Mucosa of rectum (tissue), 2 donors: ENCODE results near the gene TIGD1.

Experiments
- H3K27ac ChIP-seq, 2 donors: one replicate each; pipeline ENCODE4 v1.7.0; 2013; ENCODE audit warnings: inconsistent platforms in 2 of 2, low read depth in 2 of 2, low read length in 2 of 2
- H3K27me3 ChIP-seq, 2 donors: one replicate each; pipeline ENCODE4 v1.7.0; 2013; ENCODE audit warnings: low read length in 2 of 2; ENCODE audit not compliant: control insufficient read depth in 2 of 2, insufficient read depth in 2 of 2
- H3K36me3 ChIP-seq, 2 donors: one replicate each; pipeline ENCODE4 v1.7.0; 2013; ENCODE audit warnings: low read length in 2 of 2; ENCODE audit not compliant: control insufficient read depth in 2 of 2, insufficient read depth in 2 of 2
- H3K4me1 ChIP-seq, 2 donors: one replicate each; pipeline ENCODE4 v1.7.0; 2013; ENCODE audit warnings: low read length in 2 of 2, mild to moderate bottlenecking in 1 of 2; ENCODE audit not compliant: control insufficient read depth in 2 of 2, insufficient read depth in 2 of 2
- H3K4me3 ChIP-seq, 2 donors: one replicate each; pipeline ENCODE4 v1.7.0; 2013; ENCODE audit warnings: low read length in 2 of 2
- H3K9ac ChIP-seq, 2 donors: one replicate each; pipeline ENCODE4 v1.7.0; 2013; ENCODE audit warnings: low read length in 2 of 2, low read depth in 1 of 2, mild to moderate bottlenecking in 1 of 2
- H3K9me3 ChIP-seq, 2 donors: one replicate each; pipeline ENCODE4 v1.7.0; 2013; ENCODE audit warnings: low read length in 2 of 2; ENCODE audit not compliant: control insufficient read depth in 2 of 2
- donor health status: healthy.
- donor health status: Normal muscosa, but diverticular disease.

Gene TIGD1

GRCh38 chr2:232584238-232584637 is 33.9 kb upstream of the TIGD1 start:
- H3K4me3 ChIP-seq: no peak overlapping the region
- H3K27me3 ChIP-seq: no peaks in the 10 kb centered on the region
- H3K9me3 ChIP-seq: no peaks in the 10 kb centered on the region
- no peak overlapping the region for H3K27ac ChIP-seq
- peaks cover 24 to 27% of the 10 kb centered on the region in 2 donors for H3K36me3 ChIP-seq
- H3K9ac ChIP-seq: no peak overlapping the region
- peaks cover 3 to 18% of the 10 kb centered on the region in 2 donors for H3K4me1 ChIP-seq

GRCh38 chr2:232581725-232582124 is 31.4 kb upstream of the TIGD1 start:
- no peaks in the 10 kb centered on the region for H3K27me3 ChIP-seq
- H3K27ac ChIP-seq: no peak overlapping the region
- H3K9ac ChIP-seq: no peak overlapping the region
- H3K9me3 ChIP-seq: no peaks in the 10 kb centered on the region
- no peak overlapping the region for H3K4me3 ChIP-seq
- H3K36me3 ChIP-seq: peaks cover 28 to 34% of the 10 kb centered on the region in 2 donors
- H3K4me1 ChIP-seq: peaks cover 0 to 12% of the 10 kb centered on the region in 2 donors

- Histone ChIP-seq H3K9ac (no peak overlapping the region), H3K27me3 (no peaks in the 10 kb centered on the region), H3K4me1 (peaks cover 0 to 12% of the 10 kb centered on the region in 2 donors), H3K36me3 (peaks cover 28 to 34% of the 10 kb centered on the region in 2 donors), H3K4me3 (no peak overlapping the region), H3K9me3 (no peaks in the 10 kb centered on the region), H3K27ac (no peak overlapping the region)
These were observed 30.3 kb upstream of the TIGD1 start for GRCh38 chr2:232580648-232580981.

GRCh38 chr2:232578626-232579025 is 28.3 kb upstream of the TIGD1 start:
- Histone ChIP-seq H3K9me3 (no peaks in the 10 kb centered on the region), H3K4me1 (peaks cover 0 to 21% of the 10 kb centered on the region in 2 donors), H3K27me3 (no peaks in the 10 kb centered on the region), H3K27ac (no peak overlapping the region), H3K9ac (no peak overlapping the region), H3K36me3 (peaks cover 36 to 43% of the 10 kb centered on the region in 2 donors), H3K4me3 (no peak overlapping the region)

GRCh38 chr2:232577841-232578240 is 27.5 kb upstream of the TIGD1 start:
- Histone ChIP-seq H3K27ac (no peak overlapping the region), H3K9ac (no peak overlapping the region), H3K27me3 (no peaks in the 10 kb centered on the region)

GRCh38 chr2:232576995-232577394 is 26.6 kb upstream of the TIGD1 start:
- no peaks in the 10 kb centered on the region for H3K27me3 ChIP-seq
- H3K9me3 ChIP-seq: no peaks in the 10 kb centered on the region
- no peak overlapping the region for H3K9ac ChIP-seq
- H3K36me3 ChIP-seq: peaks cover 27 to 36% of the 10 kb centered on the region in 2 donors
- H3K4me3 ChIP-seq: no peak overlapping the region
- H3K4me1 ChIP-seq: peaks cover 2 to 29% of the 10 kb centered on the region in 2 donors
- no peak overlapping the region for H3K27ac ChIP-seq

More at GRCh38 chr2:232577841-232578240, 27.5 kb upstream of the TIGD1 start:
- peaks cover 0 to 28% of the 10 kb centered on the region in 2 donors for H3K4me1 ChIP-seq
- H3K36me3 ChIP-seq: peaks cover 31 to 40% of the 10 kb centered on the region in 2 donors
- H3K9me3 ChIP-seq: no peaks in the 10 kb centered on the region
- H3K4me3 ChIP-seq: no peak overlapping the region

- Histone ChIP-seq H3K27me3 (no peaks in the 10 kb centered on the region), H3K4me3 (no peak overlapping the region), H3K4me1 (peaks cover 2 to 26% of the 10 kb centered on the region in 2 donors), H3K27ac (no peak overlapping the region), H3K36me3 (peaks cover 17 to 27% of the 10 kb centered on the region in 2 donors), H3K9ac (no peak overlapping the region), H3K9me3 (no peaks in the 10 kb centered on the region)
These were observed 25.0 kb upstream of the TIGD1 start for GRCh38 chr2:232575404-232575746.

GRCh38 chr2:232574674-232575403 is 24.5 kb upstream of the TIGD1 start:
- H3K4me1 ChIP-seq: peaks cover 2 to 21% of the 10 kb centered on the region in 2 donors
- H3K9ac ChIP-seq: peak overlapping the region in 1 of 2 donors; percentile 53
- no peaks in the 10 kb centered on the region for H3K9me3 ChIP-seq
- H3K4me3 ChIP-seq: no peak overlapping the region
- H3K27ac ChIP-seq: peak overlapping the region; percentile 79 to 83
- H3K27me3 ChIP-seq: no peaks in the 10 kb centered on the region
- H3K36me3 ChIP-seq: peaks cover 23 to 29% of the 10 kb centered on the region in 2 donors

GRCh38 chr2:232573771-232574435 is 23.5 kb upstream of the TIGD1 start:
- H3K27ac ChIP-seq: peak overlapping the region; percentile 79 to 83
- peak overlapping the region; percentile 29 to 37 for H3K4me3 ChIP-seq
- H3K36me3 ChIP-seq: peaks cover 32 to 39% of the 10 kb centered on the region in 2 donors
- peaks cover 2 to 19% of the 10 kb centered on the region in 2 donors for H3K4me1 ChIP-seq
- no peaks in the 10 kb centered on the region for H3K9me3 ChIP-seq
- peak overlapping the region; percentile 48 to 53 for H3K9ac ChIP-seq
- no peaks in the 10 kb centered on the region for H3K27me3 ChIP-seq

- Histone ChIP-seq H3K9ac (peak overlapping the region in 1 of 2 donors; percentile 27), H3K36me3 (peaks cover 39 to 47% of the 10 kb centered on the region in 2 donors), H3K4me3 (peak overlapping the region in 1 of 2 donors; percentile 9), H3K9me3 (no peaks in the 10 kb centered on the region), H3K27me3 (no peaks in the 10 kb centered on the region), H3K4me1 (peaks cover 2 to 19% of the 10 kb centered on the region in 2 donors), H3K27ac (peak overlapping the region; percentile 79 to 83)
These were observed 22.7 kb upstream of the TIGD1 start for GRCh38 chr2:232573042-232573441.
